Measurements from ENCODE around the gene PIGO. TPM values are rescaled to one million over a fixed set of nuclear protein-coding genes. Genes with fewer than 3 reads are reported as not detected.

PIGO gene
- total RNA-seq, 1 experiment from 2014 or later = 25.2 TPM

- in situ Hi-C loops (cut with HindIII; ENCODE audit: low pct_unique_long_range_greater_than_20kb, low sequenced_read_pairs) = no loop called here
- DNase-seq (ENCODE audit: low read depth) = no peak
Observed at GRCh38 chr9:35108461-35108860, 12.1 kb upstream of the PIGO start.

- DNase-seq (ENCODE audit: low read depth) = no peak
- in situ Hi-C loops (cut with HindIII; ENCODE audit: low pct_unique_long_range_greater_than_20kb, low sequenced_read_pairs) = no loop called here
Observed at GRCh38 chr9:35107297-35108290, 11.2 kb upstream of the PIGO start.

- in situ Hi-C loops (cut with HindIII; ENCODE audit: low pct_unique_long_range_greater_than_20kb, low sequenced_read_pairs) = no loop called here
- no peak for DNase-seq (ENCODE audit: low read depth)
Observed at GRCh38 chr9:35106343-35106730, 9.9 kb upstream of the PIGO start.

- in situ Hi-C loops (cut with HindIII; ENCODE audit: low pct_unique_long_range_greater_than_20kb, low sequenced_read_pairs) = no loop called here
- no peak for DNase-seq (ENCODE audit: low read depth)
Observed at GRCh38 chr9:35105571-35106342, 9.4 kb upstream of the PIGO start.

DNA sequence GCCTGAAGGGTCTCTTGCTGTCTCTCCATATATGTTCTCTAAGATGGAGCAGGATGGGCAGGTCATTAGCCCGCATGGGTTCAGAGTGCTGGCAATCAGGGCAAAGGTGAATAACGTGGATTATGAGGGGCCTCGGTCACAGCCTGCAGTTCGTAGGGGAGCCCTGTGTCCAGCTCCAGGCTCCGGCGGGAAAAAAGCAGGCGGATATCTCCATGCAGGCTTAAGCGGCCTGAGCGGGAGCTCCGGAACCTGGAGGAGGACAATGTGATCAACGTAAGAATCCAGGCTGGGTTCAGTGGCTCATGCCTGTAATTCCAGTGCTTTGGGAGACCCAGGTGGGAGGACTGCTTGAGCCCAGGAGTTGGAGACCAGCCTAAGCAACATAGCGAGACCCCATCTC, 8.7 kb upstream of the PIGO start:
- DNase-seq (ENCODE audit: low read depth) = no peak
- in situ Hi-C loops (cut with HindIII; ENCODE audit: low pct_unique_long_range_greater_than_20kb, low sequenced_read_pairs) = no loop called here

- in situ Hi-C loops (cut with HindIII; ENCODE audit: low pct_unique_long_range_greater_than_20kb, low sequenced_read_pairs) = no loop called here
- no peak for DNase-seq (ENCODE audit: low read depth)
Observed at GRCh38 chr9:35104586-35104985, 8.2 kb upstream of the PIGO start.

DNA sequence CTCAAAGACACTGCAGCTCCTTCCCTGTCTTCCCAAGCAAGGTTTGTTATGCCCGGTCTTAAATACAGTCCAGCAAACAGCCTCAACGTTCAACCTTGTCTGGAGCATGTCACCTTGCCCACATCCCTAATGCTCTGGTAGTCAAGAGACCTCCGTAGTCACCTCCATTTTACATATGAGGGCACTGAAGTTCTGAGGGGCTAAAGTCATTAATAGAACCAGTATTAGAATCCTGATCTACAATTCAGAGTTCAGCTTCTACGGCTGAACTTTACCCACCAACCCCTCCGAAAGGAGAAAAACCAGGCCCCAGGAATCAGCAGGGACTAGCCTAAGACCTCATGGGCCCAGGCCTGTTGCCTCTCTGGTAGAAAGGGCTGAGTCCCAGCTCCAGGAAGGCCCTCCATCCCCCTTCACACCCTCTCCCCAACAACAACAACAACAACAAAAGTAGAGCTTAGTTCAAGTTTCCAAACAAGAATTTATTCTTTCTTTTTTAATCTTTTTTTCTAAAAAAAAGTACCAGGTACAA, 7.3 kb upstream of the PIGO start:
- no peak for DNase-seq (ENCODE audit: low read depth)
- in situ Hi-C loops (cut with HindIII; ENCODE audit: low pct_unique_long_range_greater_than_20kb, low sequenced_read_pairs) = no loop called here

GRCh38 chr9:35102769-35103659, 6.6 kb upstream of the PIGO start, which contains the start of gene STOML2:
TSS of gene STOML2 (minus strand) at chr9:35103131. CDS start at chr9:35103094, 37 bp downstream.
- in situ Hi-C loops (cut with HindIII; ENCODE audit: low pct_unique_long_range_greater_than_20kb, low sequenced_read_pairs) = no loop called here
- peak; percentile 89 for DNase-seq (ENCODE audit: low read depth)

- in situ Hi-C loops (cut with HindIII; ENCODE audit: low pct_unique_long_range_greater_than_20kb, low sequenced_read_pairs) = no loop called here
- DNase-seq (ENCODE audit: low read depth) = no peak
Observed at GRCh38 chr9:35102465-35102768, 6.0 kb upstream of the PIGO start.

DNA sequence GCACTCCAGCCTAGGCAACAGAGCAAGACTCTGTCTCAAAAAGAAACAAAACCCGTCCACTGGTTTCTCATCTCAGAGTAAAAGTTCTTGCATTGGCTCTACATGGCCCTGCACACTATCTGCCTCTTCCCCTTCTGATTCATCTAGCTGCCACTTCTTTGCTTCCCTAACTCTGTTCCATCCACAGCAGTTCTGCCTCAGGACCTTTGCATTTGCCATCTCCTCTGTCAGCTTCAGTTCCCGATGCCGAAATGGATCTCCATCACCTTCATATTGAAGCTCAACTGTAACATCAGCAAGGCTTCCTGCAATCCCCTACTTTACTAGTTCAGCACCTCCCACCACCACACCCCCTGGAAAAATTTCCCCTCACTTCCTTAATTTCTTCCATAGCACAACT, 1.2 kb upstream of the PIGO start:
- in situ Hi-C loops (cut with HindIII; ENCODE audit: low pct_unique_long_range_greater_than_20kb, low sequenced_read_pairs) = no loop called here
- DNase-seq (ENCODE audit: low read depth) = no peak

GRCh38 chr9:35091536-35091935, 4.9 kb downstream of the PIGO start:
- in situ Hi-C loops (cut with HindIII; ENCODE audit: low pct_unique_long_range_greater_than_20kb, low sequenced_read_pairs) = no loop called here
- DNase-seq (ENCODE audit: low read depth) = no peak

- DNase-seq (ENCODE audit: low read depth) = no peak
- in situ Hi-C loops (cut with HindIII; ENCODE audit: low pct_unique_long_range_greater_than_20kb, low sequenced_read_pairs) = no loop called here
Observed at GRCh38 chr9:35089434-35089833, 7.0 kb downstream of the PIGO start.

DNA sequence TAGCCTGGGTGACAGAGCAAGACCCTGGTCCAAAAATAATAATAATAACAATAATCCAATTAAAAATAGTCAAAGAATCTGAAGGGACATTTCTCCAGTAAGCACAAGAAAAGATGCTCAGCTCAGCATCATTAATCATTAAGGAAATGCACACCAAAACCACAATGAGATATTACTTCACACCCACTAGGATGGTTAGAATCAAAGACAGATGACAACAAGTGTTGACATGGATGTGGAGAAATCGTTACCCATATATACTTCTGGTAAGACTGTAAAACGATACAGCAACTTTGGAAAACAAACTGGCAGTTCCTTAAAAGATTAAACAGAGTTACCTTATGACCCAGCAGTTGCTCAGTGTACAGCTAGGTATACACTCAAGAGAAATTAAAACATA, 11.3 kb downstream of the PIGO start:
- in situ Hi-C loops (cut with HindIII; ENCODE audit: low pct_unique_long_range_greater_than_20kb, low sequenced_read_pairs) = no loop called here
- no peak for DNase-seq (ENCODE audit: low read depth)

DNA sequence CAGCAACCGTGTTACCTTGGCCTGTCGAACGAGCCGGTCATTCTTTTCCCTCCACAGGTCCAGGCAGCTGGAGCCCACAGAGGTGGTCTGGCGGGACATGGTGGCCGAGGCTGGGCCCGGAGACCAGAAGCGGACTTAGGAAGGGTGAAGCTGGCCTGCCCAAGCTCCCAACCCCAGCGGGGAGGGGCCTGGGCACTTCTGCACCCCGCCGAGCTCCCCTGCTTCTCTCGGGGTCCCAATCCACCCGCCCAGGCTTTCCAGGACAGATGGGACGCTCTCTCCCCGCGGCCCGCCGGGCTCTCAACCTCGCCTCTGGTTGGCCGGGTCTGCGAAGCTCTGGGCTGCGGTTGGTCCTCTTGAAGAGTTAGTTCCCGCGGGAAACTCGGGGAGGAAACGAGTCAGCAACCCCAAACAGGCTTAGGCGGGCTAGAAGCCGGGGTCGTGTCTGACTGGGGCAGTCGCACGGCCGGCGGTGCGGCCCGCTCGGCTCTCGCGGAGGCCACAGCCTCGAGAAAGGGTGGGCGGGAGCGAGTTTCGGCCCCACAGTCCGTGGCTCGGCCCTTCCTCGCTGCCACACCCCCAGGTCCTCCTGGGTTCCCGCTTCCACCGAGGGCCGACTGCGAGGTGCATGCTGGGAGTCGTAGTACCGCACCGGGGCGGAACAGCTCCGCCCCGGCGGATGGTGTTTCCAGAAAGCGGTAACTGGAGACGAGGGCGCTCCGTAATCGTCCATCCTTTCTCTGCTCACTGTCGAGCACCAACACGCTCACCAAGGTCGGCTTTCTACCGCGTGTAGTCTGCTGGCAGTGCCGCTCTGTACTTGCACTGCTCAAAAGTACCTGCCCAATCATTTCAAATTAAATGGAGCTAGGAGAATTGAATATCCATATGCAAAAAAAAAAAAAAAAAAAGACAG, 16.7 kb downstream of the PIGO start, which contains the start of gene FANCG:
TSS of gene FANCG (minus strand) at position 517 of the 916 bp plus-strand sequence. CDS start at position 99, 418 bp downstream.
- peak; percentile 89 for DNase-seq (ENCODE audit: low read depth)
- in situ Hi-C loops (cut with HindIII; ENCODE audit: low pct_unique_long_range_greater_than_20kb, low sequenced_read_pairs) = no loop called here

DNA sequence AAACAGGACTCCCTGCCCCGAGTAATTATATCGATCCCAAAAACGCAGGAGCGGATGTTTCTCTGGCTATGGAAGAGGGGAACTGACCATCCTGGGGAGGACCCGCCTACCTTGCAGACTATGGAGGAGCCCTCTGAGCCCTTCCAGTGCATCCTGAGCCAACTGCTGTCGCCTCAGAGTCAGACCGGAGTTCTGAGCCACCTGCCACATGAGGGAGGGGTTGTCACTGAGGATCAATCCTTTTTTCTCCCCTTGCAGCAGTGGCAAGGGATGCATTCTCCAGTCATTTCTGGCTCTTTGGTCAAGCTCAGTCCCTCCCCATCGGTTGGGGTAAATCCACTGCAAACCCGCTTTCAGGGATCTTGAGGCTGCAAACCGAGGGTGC, 17.4 kb downstream of the PIGO start:
- in situ Hi-C loops (cut with HindIII; ENCODE audit: low pct_unique_long_range_greater_than_20kb, low sequenced_read_pairs) = no loop called here
- DNase-seq (ENCODE audit: low read depth) = no peak

- in situ Hi-C loops (cut with HindIII; ENCODE audit: low pct_unique_long_range_greater_than_20kb, low sequenced_read_pairs) = no loop called here
- DNase-seq (ENCODE audit: low read depth) = no peak
Observed at GRCh38 chr9:35078066-35078465, 18.3 kb downstream of the PIGO start.

GRCh38 chr9:35076848-35077247, 19.5 kb downstream of the PIGO start:
- in situ Hi-C loops (cut with HindIII; ENCODE audit: low pct_unique_long_range_greater_than_20kb, low sequenced_read_pairs) = no loop called here
- DNase-seq (ENCODE audit: low read depth) = no peak
